ES-I3 (cell line): ENCODE results near the gene COX7A2L.

ENCODE experiments used
- H3K36me3 ChIP-seq: 2 replicates; pipeline ENCODE4 v1.6.1; 2013; ENCODE audit warnings: mild to moderate bottlenecking, low read length, control low read depth, moderate library complexity; ENCODE audit not compliant: insufficient read depth
- H3K4me1 ChIP-seq: 2 replicates; pipeline ENCODE4 v1.6.1; 2013; ENCODE audit warnings: mild to moderate bottlenecking, control low read depth, low read length; ENCODE audit not compliant: insufficient read depth
- H3K9ac ChIP-seq: 2 replicates; pipeline ENCODE4 v1.6.1; 2013; ENCODE audit warnings: low read depth, mild to moderate bottlenecking, low read length, moderate library complexity
- H3K9me3 ChIP-seq: 2 replicates; pipeline ENCODE4 v1.6.1; 2013; ENCODE audit warnings: mild to moderate bottlenecking, low read length, moderate library complexity; ENCODE audit not compliant: control insufficient read depth, insufficient read depth

The COX7A2L gene

GRCh38 chr2:42327125-42327524, 33.9 kb downstream of the COX7A2L start:
- no peaks in the 10 kb centered on the region for H3K4me1 ChIP-seq
- no peaks in the 10 kb centered on the region for H3K9me3 ChIP-seq
- no peak overlapping the region for H3K9ac ChIP-seq
- H3K36me3 ChIP-seq: peaks cover 5% of the 10 kb centered on the region

- H3K36me3 ChIP-seq: peaks cover 5% of the 10 kb centered on the region
- H3K9me3 ChIP-seq: no peaks in the 10 kb centered on the region
- H3K4me1 ChIP-seq: no peaks in the 10 kb centered on the region
- H3K9ac ChIP-seq: no peak overlapping the region
These were observed 35.4 kb downstream of the COX7A2L start for GRCh38 chr2:42325609-42326008.

GRCh38 chr2:42324949-42325348, 36.1 kb downstream of the COX7A2L start:
- Histone ChIP-seq H3K9me3 (no peaks in the 10 kb centered on the region), H3K4me1 (no peaks in the 10 kb centered on the region), H3K36me3 (peaks cover 2% of the 10 kb centered on the region), H3K9ac (no peak overlapping the region)

GRCh38 chr2:42324244-42324643, 36.8 kb downstream of the COX7A2L start:
- Histone ChIP-seq H3K9me3 (no peaks in the 10 kb centered on the region), H3K9ac (no peak overlapping the region), H3K4me1 (no peaks in the 10 kb centered on the region), H3K36me3 (no peaks in the 10 kb centered on the region; the same call in 1 of the 2 replicates)

- H3K9ac ChIP-seq: no peak overlapping the region
- H3K36me3 ChIP-seq: peaks cover 6% of the 10 kb centered on the region
- no peaks in the 10 kb centered on the region for H3K9me3 ChIP-seq
- no peaks in the 10 kb centered on the region for H3K4me1 ChIP-seq
These were observed 39.5 kb downstream of the COX7A2L start for GRCh38 chr2:42321452-42322064.

- Histone ChIP-seq H3K4me1 (0 out of 2 replicates have a peak, but pooled peaks cover 4% of the 10 kb centered on the region), H3K9me3 (no peaks in the 10 kb centered on the region), H3K36me3 (peaks cover 6% of the 10 kb centered on the region), H3K9ac (no peak overlapping the region)
These were observed 41.8 kb downstream of the COX7A2L start for GRCh38 chr2:42319265-42319664.

GRCh38 chr2:42317945-42318344, 43.1 kb downstream of the COX7A2L start:
- H3K4me1 ChIP-seq: 0 out of 2 replicates have a peak, but pooled peaks cover 4% of the 10 kb centered on the region
- peaks cover 6% of the 10 kb centered on the region for H3K36me3 ChIP-seq
- no peak overlapping the region for H3K9ac ChIP-seq
- H3K9me3 ChIP-seq: no peaks in the 10 kb centered on the region

GRCh38 chr2:42317486-42317885, 43.5 kb downstream of the COX7A2L start:
- Histone ChIP-seq H3K4me1 (0 out of 2 replicates have a peak, but pooled peaks cover 4% of the 10 kb centered on the region), H3K9ac (no peak overlapping the region), H3K9me3 (no peaks in the 10 kb centered on the region), H3K36me3 (peaks cover 6% of the 10 kb centered on the region)

GRCh38 chr2:42316910-42317309, 44.1 kb downstream of the COX7A2L start:
- peaks cover 6% of the 10 kb centered on the region for H3K36me3 ChIP-seq
- H3K4me1 ChIP-seq: 0 out of 2 replicates have a peak, but pooled peaks cover 4% of the 10 kb centered on the region
- H3K9me3 ChIP-seq: no peaks in the 10 kb centered on the region
- H3K9ac ChIP-seq: no peak overlapping the region

GRCh38 chr2:42315844-42316470, 45.1 kb downstream of the COX7A2L start:
- 0 out of 2 replicates have a peak, but pooled peaks cover 4% of the 10 kb centered on the region for H3K4me1 ChIP-seq
- H3K9ac ChIP-seq: no peak overlapping the region
- no peaks in the 10 kb centered on the region for H3K9me3 ChIP-seq
- H3K36me3 ChIP-seq: peaks cover 6% of the 10 kb centered on the region

- Histone ChIP-seq H3K4me1 (0 out of 2 replicates have a peak, but pooled peaks cover 4% of the 10 kb centered on the region), H3K9ac (no peak overlapping the region), H3K9me3 (no peaks in the 10 kb centered on the region), H3K36me3 (peaks cover 6% of the 10 kb centered on the region)
These were observed 46.0 kb downstream of the COX7A2L start for GRCh38 chr2:42314892-42315468.

- Histone ChIP-seq H3K9me3 (no peaks in the 10 kb centered on the region), H3K36me3 (peaks cover 4% of the 10 kb centered on the region)
These were observed 48.9 kb downstream of the COX7A2L start for GRCh38 chr2:42312106-42312505.

GRCh38 chr2:42310007-42310515, 51.0 kb downstream of the COX7A2L start:
- 0 out of 2 replicates have a peak, but pooled peaks cover 3% of the 10 kb centered on the region for H3K4me1 ChIP-seq
- H3K9ac ChIP-seq: no peak overlapping the region
- no peaks in the 10 kb centered on the region for H3K36me3 ChIP-seq
- no peaks in the 10 kb centered on the region for H3K9me3 ChIP-seq

More at GRCh38 chr2:42312106-42312505, 48.9 kb downstream of the COX7A2L start:
- Histone ChIP-seq H3K4me1 (0 out of 2 replicates have a peak, but pooled peaks cover 4% of the 10 kb centered on the region), H3K9ac (no peak overlapping the region)

- H3K4me1 ChIP-seq: no peaks in the 10 kb centered on the region
- H3K9ac ChIP-seq: no peak overlapping the region
- no peaks in the 10 kb centered on the region for H3K9me3 ChIP-seq
- no peaks in the 10 kb centered on the region for H3K36me3 ChIP-seq
These were observed 51.7 kb downstream of the COX7A2L start for GRCh38 chr2:42309366-42309765.
